GM19395 (cell line): Measurements from ENCODE around the gene ZFR2.
"Not testable (repeated sequence)": the region's sequence is repeated elsewhere in the genome, so short reads cannot be mapped to it uniquely, and the experiment has no call there.

ENCODE experiments used
- ATAC-seq: cut with Tn5 transposase; IDR thresholded peaks from one replicate; pipeline ENCODE4 v1.9.1; 2021; ENCODE audit warnings: mild to moderate bottlenecking, moderate library complexity; ENCODE audit not compliant: unreplicated experiment

Gene ZFR2

GRCh38 chr19:3868770-3869456, at the start of gene ZFR2:
ZFR2 (minus strand) TSS chr19:3869038; CDS start chr19:3869017, 21 bp downstream.
- ATAC-seq = no peak

GRCh38 chr19:3916033-3916432, 47.2 kb upstream of the ZFR2 start:
- ATAC-seq = no peak

GRCh38 chr19:3914199-3914598, 45.4 kb upstream of the ZFR2 start:
- ATAC-seq = no peak

GRCh38 chr19:3910105-3910504, 41.3 kb upstream of the ZFR2 start:
- no peak for ATAC-seq

GRCh38 chr19:3908266-3909054, 39.6 kb upstream of the ZFR2 start:
- ATAC-seq = no peak

GRCh38 chr19:3907626-3908265, 38.9 kb upstream of the ZFR2 start:
- ATAC-seq = no peak

GRCh38 chr19:3904233-3904632, 35.4 kb upstream of the ZFR2 start:
- ATAC-seq = no peak

- ATAC-seq = no peak
These were observed 33.6 kb upstream of the ZFR2 start for GRCh38 chr19:3902317-3902973.

GRCh38 chr19:3899531-3900294, 30.9 kb upstream of the ZFR2 start:
- no peak for ATAC-seq

GRCh38 chr19:3898426-3898825, 29.6 kb upstream of the ZFR2 start:
- ATAC-seq = no peak

GRCh38 chr19:3897936-3898335, 29.1 kb upstream of the ZFR2 start:
- ATAC-seq = no peak

GRCh38 chr19:3895788-3896187, 26.9 kb upstream of the ZFR2 start:
- no peak for ATAC-seq

- not testable (repeated sequence) for ATAC-seq
These were observed 26.1 kb upstream of the ZFR2 start for GRCh38 chr19:3894959-3895358.

- no peak for ATAC-seq
These were observed 24.8 kb upstream of the ZFR2 start for GRCh38 chr19:3893509-3894179.

- ATAC-seq = no peak
These were observed 21.8 kb upstream of the ZFR2 start for GRCh38 chr19:3890591-3890990.

- no peak for ATAC-seq
These were observed 13.2 kb upstream of the ZFR2 start for GRCh38 chr19:3882041-3882384.

GRCh38 chr19:3881272-3882040, 12.6 kb upstream of the ZFR2 start:
- ATAC-seq = no peak

- ATAC-seq = no peak
These were observed 11.8 kb upstream of the ZFR2 start, which contains the start of gene ATCAY for GRCh38 chr19:3880471-3881271. ATCAY (plus strand) TSS chr19:3880685; CDS start chr19:3885768, 5,083 bp downstream.
